NCI-H460 (cell line): Measurements from ENCODE around the gene TSEN54. TPM values are rescaled to one million over a fixed set of nuclear protein-coding genes. Genes with fewer than 3 reads are reported as not detected.

Source experiments
- DNase-seq: peaks from one replicate; pipeline ENCODE4 v3.0.0-alpha.2; 2016; ENCODE audit warnings: low read depth; ENCODE audit errors: extremely low read depth
- total RNA-seq: library from RNA; depleted of rRNA; stranded (reverse); fragments of >200 nt; shearing (Covaris generic); gene quantifications from 2 replicates; pipeline ENCODE4 v1.2.3, GENCODE V29; 2014

The TSEN54 gene
- total RNA-seq, 1 experiment from 2014 or later: 17.3 TPM

GRCh38 chr17:75487351-75488070 is 28.8 kb upstream of the TSEN54 start:
- DNase-seq: no peak

- DNase-seq: no peak
These were observed 27.4 kb upstream of the TSEN54 start for GRCh38 chr17:75488693-75489510.

- no peak for DNase-seq
These were observed 26.8 kb upstream of the TSEN54 start for GRCh38 chr17:75489511-75489955.

GRCh38 chr17:75490173-75490743 is 26.1 kb upstream of the TSEN54 start:
- DNase-seq: no peak

GRCh38 chr17:75490953-75491649 is 25.2 kb upstream of the TSEN54 start:
- no peak for DNase-seq

- DNase-seq: no peak
These were observed 24.6 kb upstream of the TSEN54 start for GRCh38 chr17:75491680-75492079.

GRCh38 chr17:75492555-75493168 is 23.7 kb upstream of the TSEN54 start:
- no peak for DNase-seq

- no peak for DNase-seq
These were observed 22.7 kb upstream of the TSEN54 start for GRCh38 chr17:75493476-75494129.

GRCh38 chr17:75494326-75494877 is 21.9 kb upstream of the TSEN54 start:
- DNase-seq: no peak

GRCh38 chr17:75496005-75496404 is 20.3 kb upstream of the TSEN54 start:
- no peak for DNase-seq

- no peak for DNase-seq
These were observed 18.1 kb upstream of the TSEN54 start for GRCh38 chr17:75498039-75498725.

- DNase-seq: no peak
These were observed 17.6 kb upstream of the TSEN54 start for GRCh38 chr17:75498726-75499213.

- DNase-seq: no peak
These were observed 16.9 kb upstream of the TSEN54 start for GRCh38 chr17:75499313-75500022.

- DNase-seq: no peak
These were observed 15.7 kb upstream of the TSEN54 start for GRCh38 chr17:75500419-75501216.

- no peak for DNase-seq
These were observed 14.8 kb upstream of the TSEN54 start for GRCh38 chr17:75501378-75502071.

- no peak for DNase-seq
These were observed 14.1 kb upstream of the TSEN54 start for GRCh38 chr17:75502072-75502720.
